HG03097 (cell line): ENCODE measurements around the gene FGF3.
"Not testable (repeated sequence)": the region's sequence is repeated elsewhere in the genome, so short reads cannot be mapped to it uniquely, and the experiment has no call there.

Experiments used
- ATAC-seq: cut with Tn5 transposase; IDR thresholded peaks from one replicate; pipeline ENCODE4 v1.9.1; 2021; ENCODE audit not compliant: unreplicated experiment, low FRiP score

FGF3 gene

GRCh38 chr11:69774354-69775162, 44.7 kb downstream of the FGF3 start:
- no peak for ATAC-seq

- ATAC-seq, result no peak
These were observed 45.4 kb downstream of the FGF3 start for GRCh38 chr11:69773626-69774353.

- ATAC-seq, result no peak
These were observed 47.8 kb downstream of the FGF3 start for GRCh38 chr11:69771466-69771865.

GRCh38 chr11:69770540-69770939, 48.7 kb downstream of the FGF3 start:
- no peak for ATAC-seq

- no peak for ATAC-seq
These were observed 53.7 kb downstream of the FGF3 start for GRCh38 chr11:69765498-69765995.

GRCh38 chr11:69764918-69765317, 54.3 kb downstream of the FGF3 start:
- ATAC-seq, result not testable (repeated sequence)

GRCh38 chr11:69760319-69760718, 58.9 kb downstream of the FGF3 start:
- no peak for ATAC-seq
